Fibroblast of the aortic adventitia (primary cell): ENCODE results near the gene NUMBL. TPM values are rescaled to one million over a fixed set of nuclear protein-coding genes. Genes with fewer than 3 reads are reported as not detected.

Experiments
- DNase-seq: peaks from one replicate; pipeline ENCODE4 v3.0.0-alpha.2; 2010; ENCODE audit warnings: low read depth
- H3K4me3 ChIP-seq: 2 replicates; pipeline ENCODE4 v1.5.1; 2011; ENCODE audit warnings: low read depth, mild to moderate bottlenecking, control low read depth, low read length, moderate library complexity
- total RNA-seq: library from RNA; depleted of rRNA; stranded (reverse); fragments of >200 nt; gene quantifications from 2 replicates; pipeline ENCODE4 v1.2.3, GENCODE V29; 2012; ENCODE audit warnings: low replicate concordance
- TF ChIP-seq, protein P1 (sequence below): IDR thresholded peaks from 2 replicates; pipeline ENCODE4 v1.5.1; 2011; ENCODE audit warnings: mild to moderate bottlenecking, low read length, control low read depth, inconsistent platforms; ENCODE audit not compliant: insufficient read depth

Gene NUMBL
- total RNA-seq, 1 donor, result 51.4 TPM

DNA sequence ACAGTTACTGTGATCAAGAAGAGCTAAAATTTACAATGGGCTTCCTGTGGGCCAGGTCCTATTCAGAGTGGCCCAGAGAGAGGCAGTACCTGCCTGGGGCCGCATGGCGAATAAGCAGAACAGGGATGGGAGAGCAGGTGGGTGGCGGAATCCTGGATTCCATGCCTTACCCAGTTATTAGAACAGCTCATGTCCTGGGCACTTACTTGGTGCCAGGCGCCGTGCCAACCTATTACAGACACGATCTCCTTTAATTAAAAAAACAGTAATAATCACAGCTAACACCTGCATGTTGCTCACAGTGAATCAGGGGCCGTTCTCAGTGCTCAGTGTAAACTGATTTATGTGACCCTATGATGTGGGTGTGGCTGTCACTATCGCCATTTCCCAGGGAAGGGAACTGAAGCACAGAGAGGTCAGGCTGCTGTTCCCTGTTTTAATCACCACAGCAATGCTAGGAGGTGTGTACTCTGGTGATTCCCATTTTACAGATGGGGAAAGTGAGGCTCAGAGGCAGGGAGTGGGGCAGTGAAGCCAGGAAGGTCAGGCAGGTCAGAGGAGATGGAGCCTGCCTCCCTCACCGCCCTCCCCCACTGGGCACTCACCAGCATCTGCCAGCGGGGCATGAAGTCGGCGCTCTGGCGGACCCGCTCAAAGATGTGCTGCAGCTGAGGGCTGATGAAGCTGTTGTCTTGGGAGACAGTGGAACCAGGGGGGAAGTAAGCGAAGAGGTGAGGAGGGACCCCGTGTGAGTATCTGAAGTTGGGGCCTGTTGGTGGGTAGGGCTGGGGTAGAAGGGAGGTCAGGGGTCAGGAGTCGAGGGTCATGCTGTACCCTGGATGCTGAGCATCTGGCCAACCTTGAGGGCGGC is 14.3 kb upstream of the NUMBL start:
- no peak overlapping the region for H3K4me3 ChIP-seq
- DNase-seq, result no peak
- TF ChIP-seq, protein P1, sequence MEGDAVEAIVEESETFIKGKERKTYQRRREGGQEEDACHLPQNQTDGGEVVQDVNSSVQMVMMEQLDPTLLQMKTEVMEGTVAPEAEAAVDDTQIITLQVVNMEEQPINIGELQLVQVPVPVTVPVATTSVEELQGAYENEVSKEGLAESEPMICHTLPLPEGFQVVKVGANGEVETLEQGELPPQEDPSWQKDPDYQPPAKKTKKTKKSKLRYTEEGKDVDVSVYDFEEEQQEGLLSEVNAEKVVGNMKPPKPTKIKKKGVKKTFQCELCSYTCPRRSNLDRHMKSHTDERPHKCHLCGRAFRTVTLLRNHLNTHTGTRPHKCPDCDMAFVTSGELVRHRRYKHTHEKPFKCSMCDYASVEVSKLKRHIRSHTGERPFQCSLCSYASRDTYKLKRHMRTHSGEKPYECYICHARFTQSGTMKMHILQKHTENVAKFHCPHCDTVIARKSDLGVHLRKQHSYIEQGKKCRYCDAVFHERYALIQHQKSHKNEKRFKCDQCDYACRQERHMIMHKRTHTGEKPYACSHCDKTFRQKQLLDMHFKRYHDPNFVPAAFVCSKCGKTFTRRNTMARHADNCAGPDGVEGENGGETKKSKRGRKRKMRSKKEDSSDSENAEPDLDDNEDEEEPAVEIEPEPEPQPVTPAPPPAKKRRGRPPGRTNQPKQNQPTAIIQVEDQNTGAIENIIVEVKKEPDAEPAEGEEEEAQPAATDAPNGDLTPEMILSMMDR, result no peak

DNA sequence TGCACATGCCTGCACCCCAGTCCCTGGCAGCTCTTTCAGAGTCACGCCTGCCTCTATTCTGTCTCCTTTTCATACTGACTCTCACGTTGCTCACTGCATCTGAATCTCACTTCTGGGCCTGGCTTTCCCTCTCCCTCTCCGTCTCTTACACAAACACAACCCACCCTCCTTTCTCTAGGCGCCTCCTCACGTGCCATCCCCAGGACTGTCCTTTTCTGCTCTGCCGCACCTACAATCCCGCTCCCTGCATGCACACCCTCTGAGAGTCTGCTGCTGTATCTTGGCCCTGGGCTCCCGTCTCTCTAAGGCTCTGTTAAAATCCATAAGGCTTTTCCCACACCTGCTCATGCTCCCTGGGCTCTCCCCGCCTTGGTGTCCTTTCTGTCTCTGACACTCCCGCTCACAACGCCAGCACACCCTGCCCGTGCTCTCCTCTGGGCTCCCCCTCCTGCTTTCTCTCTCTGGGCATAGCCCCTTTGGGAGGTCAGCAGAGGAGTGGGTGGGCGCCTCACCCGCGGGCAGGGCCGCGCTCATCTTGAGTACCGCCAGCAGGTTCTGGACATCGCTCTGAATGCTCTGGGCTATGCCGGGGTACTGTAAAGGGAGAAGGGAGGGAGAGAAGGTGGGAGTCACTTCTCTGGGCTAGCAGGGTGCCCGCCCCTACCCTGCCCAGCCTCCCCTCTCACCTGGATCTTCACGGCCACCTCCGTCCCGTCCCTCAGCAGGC is 12.7 kb upstream of the NUMBL start:
- TF ChIP-seq, protein P1, result no peak
- H3K4me3 ChIP-seq, result no peak overlapping the region
- DNase-seq, result no peak

DNA sequence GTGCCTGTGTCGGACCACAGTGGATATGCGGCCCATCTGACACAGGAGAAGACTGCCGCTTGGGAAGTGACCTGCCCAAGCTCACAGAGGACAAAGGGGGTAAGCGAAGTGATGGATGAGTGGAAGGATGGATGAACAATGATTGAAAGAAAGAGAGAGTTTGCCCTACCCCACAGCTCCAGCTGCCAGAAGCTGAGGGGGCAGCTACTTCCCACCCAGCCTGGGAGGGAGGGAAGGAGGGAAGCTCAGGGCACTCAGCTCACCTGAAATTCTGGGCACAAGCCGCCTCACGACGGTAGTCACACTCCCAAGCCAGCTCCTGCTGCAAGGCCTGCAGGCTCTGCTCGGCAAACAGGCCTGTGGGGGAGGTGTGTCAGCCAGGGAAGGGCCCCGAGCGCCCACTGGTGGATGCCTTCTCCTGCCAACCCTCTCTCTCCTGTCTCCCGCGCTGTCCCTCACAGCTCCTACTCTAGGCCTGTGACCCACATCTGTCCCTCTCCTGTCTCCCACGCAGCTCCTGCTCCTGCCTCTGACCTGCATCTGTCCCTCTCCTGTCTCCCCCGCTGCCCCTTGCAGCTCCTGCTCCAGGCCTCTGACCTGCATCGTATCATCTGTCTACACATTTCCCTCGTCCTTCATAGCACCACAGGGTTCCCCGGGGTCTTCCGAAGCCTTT is 12.0 kb upstream of the NUMBL start:
- TF ChIP-seq, protein P1, result peak; percentile 62
- H3K4me3 ChIP-seq, result no peak overlapping the region
- peak; percentile 36 for DNase-seq

DNA sequence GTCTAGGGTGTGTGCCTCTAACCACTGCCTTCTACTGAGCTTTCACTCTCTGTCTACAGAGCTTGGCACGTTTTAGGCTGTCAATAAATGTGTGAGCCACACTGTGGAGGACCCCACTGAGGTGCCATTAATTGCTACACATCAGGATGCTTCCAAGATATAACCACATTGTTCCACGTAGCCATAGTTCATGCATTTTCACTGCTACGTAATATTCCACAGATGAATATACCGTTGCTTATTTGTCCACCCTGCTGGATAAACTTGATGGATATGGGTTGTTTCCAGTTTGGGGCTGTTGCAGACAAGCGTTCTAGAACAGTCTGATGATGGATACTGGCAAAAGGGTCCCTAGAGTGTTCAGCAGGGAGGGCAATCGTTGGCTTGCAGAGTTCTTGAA is 11.3 kb upstream of the NUMBL start:
- no peak overlapping the region for H3K4me3 ChIP-seq
- TF ChIP-seq, protein P1, result no peak
- DNase-seq, result no peak

DNA sequence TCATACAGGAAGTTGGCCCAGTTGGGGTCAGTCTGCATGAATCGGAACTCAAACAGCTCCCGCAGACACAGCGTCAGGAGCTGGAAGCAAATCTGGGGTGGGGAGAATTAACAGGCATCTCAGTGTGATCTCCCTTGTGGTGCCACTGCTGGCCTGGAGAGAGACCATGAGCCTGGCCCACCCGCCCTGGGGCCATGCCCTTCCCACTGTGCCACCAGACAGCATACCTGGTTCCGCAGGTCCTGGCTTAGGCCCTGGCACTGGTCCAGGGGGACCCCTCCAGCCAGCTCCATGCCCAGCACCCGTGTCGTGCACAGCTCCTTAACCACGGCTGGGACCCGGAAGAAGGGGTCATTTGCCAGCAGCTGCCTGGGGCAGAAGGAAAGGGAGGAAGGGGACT is 9.6 kb upstream of the NUMBL start:
- no peak overlapping the region for H3K4me3 ChIP-seq
- TF ChIP-seq, protein P1, result no peak
- DNase-seq, result no peak

DNA sequence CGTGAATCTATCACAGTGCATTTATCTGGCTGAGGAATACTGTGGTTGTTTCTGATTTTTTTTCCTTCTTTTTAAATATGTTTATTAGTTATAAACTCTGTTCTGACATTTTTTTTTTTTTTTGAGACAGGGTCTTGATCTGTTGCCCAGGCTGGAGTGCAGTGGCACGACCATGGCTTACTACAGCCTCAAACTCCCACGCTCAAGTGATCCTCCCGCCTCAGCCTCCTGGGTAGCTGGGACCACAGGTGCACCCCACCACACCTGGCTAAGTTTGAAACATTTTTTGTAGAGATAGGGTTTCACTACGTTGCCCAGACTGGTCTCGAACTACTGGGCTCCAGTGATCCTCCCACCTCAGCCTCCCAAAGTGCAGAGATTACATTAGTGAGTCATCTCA is 6.6 kb upstream of the NUMBL start:
- DNase-seq, result no peak
- TF ChIP-seq, protein P1, result no peak
- H3K4me3 ChIP-seq, result no peak overlapping the region
